Right cardiac atrium (tissue), 5 donors: ENCODE measurements around the gene G6PC1. TPM values are rescaled to one million over a fixed set of nuclear protein-coding genes. Genes with fewer than 3 reads are reported as not detected.
"Not testable (repeated sequence)": the region's sequence is repeated elsewhere in the genome, so short reads cannot be mapped to it uniquely, and the experiment has no call there.

ENCODE experiments used
- ATAC-seq, 2 donors: fragments of 200-7000 bp; cut with Tn5 transposase; one replicate each; pipeline versions ENCODE4 v1.8.0 to v1.9.1; 2020; ENCODE audit warnings: moderate library complexity in 2 of 2, mild to moderate bottlenecking in 1 of 2
- DNase-seq, 3 donors: peaks; one replicate each; pipeline ENCODE4 v3.0.0-alpha.2; 2020
- H3K27ac ChIP-seq: one replicate; pipeline ENCODE4 v1.5.1; 2013; ENCODE audit warnings: mild to moderate bottlenecking, low read length, control low read depth, moderate library complexity
- H3K27me3 ChIP-seq: one replicate; pipeline ENCODE4 v1.6.1; 2013; ENCODE audit not compliant: control insufficient read depth, insufficient read depth
- H3K4me1 ChIP-seq: one replicate; pipeline ENCODE4 v1.6.1; 2013; ENCODE audit warnings: low read length; ENCODE audit not compliant: control insufficient read depth, insufficient read depth
- H3K4me3 ChIP-seq: one replicate; pipeline ENCODE4 v1.5.1; 2013; ENCODE audit warnings: low read length, control low read depth
- H3K9me3 ChIP-seq: one replicate; pipeline ENCODE4 v1.6.1; 2013; ENCODE audit warnings: low read length; ENCODE audit not compliant: control insufficient read depth
- WGBS: extraction: QIAGEN DNeasy Blood & Tissue Kit; methylation state at CpG from one replicate; pipeline ENCODE4 v1.1.7; 2013; 5-methylcytosine and 5-hydroxymethylcytosine counted together
- intact Hi-C, 4 donors: fragments of 100-400 bp; cut with DNase I; formaldehyde crosslinking; loops; one replicate each; pipeline versions ENCODE4 v1.11.0 to v1.14.0; 2022 to 2023
- long read RNA-seq, 4 donors: library from polyadenylated mRNA; unstranded; transcript quantifications; one replicate each; pipeline ENCODE4 v2.0.0, GENCODE V29; 2020 to 2021
- polyA plus RNA-seq: library from polyadenylated mRNA; stranded (reverse); fragments of 200-250 nt; gene quantifications from one replicate; pipeline ENCODE4 v1.2.3, GENCODE V29; 2013
- total RNA-seq, 4 donors: library from RNA; stranded (reverse); fragmentation: NEBNext Ultra II Directional; extraction: Animal tissue kit (Norgen Biotek cat#: 25700); gene quantifications; one replicate each; pipeline ENCODE4 v1.2.1, GENCODE V29; 2021
- donor health status: healthy with polysubstance abuse.
- donor health status: DM: no; HTN: yes; CAD: no.
- donor health status: DM: no; HTN: no; CAD: no.
- donor health status: DM: no; HTN: yes; CAD: no; lungs with severe emphysema.
- donor health status: DM: yes; HTN: yes; CAD: no.

Gene G6PC1
- total RNA-seq (not detected), polyA plus RNA-seq (not detected)
- long read RNA-seq, donor 1 = 0 reads
- long read RNA-seq, donor 2 = 0 reads
- long read RNA-seq, donor 3 = 0 reads
- long read RNA-seq, donor 4 = 0 reads

DNA sequence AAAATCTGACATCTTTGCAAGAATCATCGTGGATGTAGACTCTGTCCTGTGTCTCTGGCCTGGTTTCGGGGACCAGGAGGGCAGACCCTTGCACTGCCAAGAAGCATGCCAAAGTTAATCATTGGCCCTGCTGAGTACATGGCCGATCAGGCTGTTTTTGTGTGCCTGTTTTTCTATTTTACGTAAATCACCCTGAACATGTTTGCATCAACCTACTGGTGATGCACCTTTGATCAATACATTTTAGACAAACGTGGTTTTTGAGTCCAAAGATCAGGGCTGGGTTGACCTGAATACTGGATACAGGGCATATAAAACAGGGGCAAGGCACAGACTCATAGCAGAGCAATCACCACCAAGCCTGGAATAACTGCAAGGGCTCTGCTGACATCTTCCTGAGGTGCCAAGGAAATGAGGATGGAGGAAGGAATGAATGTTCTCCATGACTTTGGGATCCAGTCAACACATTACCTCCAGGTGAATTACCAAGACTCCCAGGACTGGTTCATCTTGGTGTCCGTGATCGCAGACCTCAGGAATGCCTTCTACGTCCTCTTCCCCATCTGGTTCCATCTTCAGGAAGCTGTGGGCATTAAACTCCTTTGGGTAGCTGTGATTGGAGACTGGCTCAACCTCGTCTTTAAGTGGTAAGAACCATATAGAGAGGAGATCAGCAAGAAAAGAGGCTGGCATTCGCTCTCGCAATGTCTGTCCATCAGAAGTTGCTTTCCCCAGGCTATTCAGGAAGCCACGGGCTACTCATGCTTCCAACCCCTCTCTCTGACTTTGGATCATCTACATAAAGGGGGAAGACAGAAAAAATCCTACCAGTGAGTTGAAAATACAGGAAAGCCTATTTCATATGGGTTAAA, at the start of gene G6PC1:
Gene G6PC1, plus strand, starts transcription at position 340 of the 872 bp plus-strand sequence. Its CDS starts 78 bp downstream, at position 418.
- WGBS = 85% methylated on average over 12 of the region's 12 CpGs
- DNase-seq (no peak), ATAC-seq (no peak)
- Histone ChIP-seq H3K9me3 (no peaks in the 10 kb centered on the region), H3K27me3 (no peaks in the 10 kb centered on the region), H3K27ac (no peak within 1 kb of the TSS), H3K4me1 (no peaks in the 10 kb centered on the region), H3K4me3 (no peak within 1 kb of the TSS)
- intact Hi-C loops = no loop called here

DNA sequence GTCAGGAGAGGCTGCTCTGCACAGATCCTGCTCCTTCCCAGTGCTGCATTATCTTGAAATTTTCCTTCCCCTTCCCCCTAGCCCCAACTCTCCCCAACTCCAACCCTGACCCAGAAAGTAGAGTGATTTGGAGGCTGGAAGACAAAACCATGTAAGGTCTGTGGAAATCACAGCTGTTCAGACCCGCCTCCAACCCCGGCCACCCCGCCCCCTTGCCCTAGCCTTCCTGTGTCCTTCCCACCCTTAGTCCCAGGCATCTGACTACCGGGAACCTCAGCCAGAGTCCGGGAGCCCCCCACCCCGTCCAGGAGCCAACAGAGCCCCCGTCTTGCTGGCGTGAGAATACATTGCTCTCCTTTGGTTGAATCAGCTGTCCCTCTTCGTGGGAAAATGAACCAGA, 49.6 kb upstream of the G6PC1 start, which contains the start of gene AOC3:
Gene AOC3, plus strand, starts transcription at position 246 of the 400 bp plus-strand sequence. Its CDS starts 145 bp downstream, at position 391.
- Histone ChIP-seq H3K4me1 (peaks cover 2% of the 10 kb centered on the region), H3K4me3 (peak within 1 kb of the TSS; percentile 37), H3K27ac (peak within 1 kb of the TSS; percentile 40), H3K27me3 (no peaks in the 10 kb centered on the region), H3K9me3 (no peaks in the 10 kb centered on the region)
- ATAC-seq = peak; percentile 52 to 58
- WGBS = 40% methylated on average over 9 of the region's 9 CpGs
- intact Hi-C loops = no loop called here
- DNase-seq = peak; percentile 69 to 87 (median 85)

DNA sequence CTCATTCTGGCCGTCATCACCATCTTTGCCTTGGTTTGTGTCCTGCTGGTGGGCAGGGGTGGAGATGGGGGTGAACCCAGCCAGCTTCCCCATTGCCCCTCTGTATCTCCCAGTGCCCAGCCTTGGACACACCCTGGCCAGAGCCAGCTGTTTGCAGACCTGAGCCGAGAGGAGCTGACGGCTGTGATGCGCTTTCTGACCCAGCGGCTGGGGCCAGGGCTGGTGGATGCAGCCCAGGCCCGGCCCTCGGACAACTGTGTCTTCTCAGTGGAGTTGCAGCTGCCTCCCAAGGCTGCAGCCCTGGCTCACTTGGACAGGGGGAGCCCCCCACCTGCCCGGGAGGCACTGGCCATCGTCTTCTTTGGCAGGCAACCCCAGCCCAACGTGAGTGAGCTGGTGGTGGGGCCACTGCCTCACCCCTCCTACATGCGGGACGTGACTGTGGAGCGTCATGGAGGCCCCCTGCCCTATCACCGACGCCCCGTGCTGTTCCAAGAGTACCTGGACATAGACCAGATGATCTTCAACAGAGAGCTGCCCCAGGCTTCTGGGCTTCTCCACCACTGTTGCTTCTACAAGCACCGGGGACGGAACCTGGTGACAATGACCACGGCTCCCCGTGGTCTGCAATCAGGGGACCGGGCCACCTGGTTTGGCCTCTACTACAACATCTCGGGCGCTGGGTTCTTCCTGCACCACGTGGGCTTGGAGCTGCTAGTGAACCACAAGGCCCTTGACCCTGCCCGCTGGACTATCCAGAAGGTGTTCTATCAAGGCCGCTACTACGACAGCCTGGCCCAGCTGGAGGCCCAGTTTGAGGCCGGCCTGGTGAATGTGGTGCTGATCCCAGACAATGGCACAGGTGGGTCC, 49.0 kb upstream of the G6PC1 start:
- H3K4me3 ChIP-seq = peak overlapping the region; percentile 37
- ATAC-seq, H3K4me1 ChIP-seq: not testable (repeated sequence)

DNA sequence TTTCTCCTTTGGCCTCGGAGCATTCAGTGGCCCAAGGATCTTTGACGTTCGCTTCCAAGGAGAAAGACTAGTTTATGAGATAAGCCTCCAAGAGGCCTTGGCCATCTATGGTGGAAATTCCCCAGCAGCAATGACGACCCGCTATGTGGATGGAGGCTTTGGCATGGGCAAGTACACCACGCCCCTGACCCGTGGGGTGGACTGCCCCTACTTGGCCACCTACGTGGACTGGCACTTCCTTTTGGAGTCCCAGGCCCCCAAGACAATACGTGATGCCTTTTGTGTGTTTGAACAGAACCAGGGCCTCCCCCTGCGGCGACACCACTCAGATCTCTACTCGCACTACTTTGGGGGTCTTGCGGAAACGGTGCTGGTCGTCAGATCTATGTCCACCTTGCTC, 48.2 kb upstream of the G6PC1 start:
- Histone ChIP-seq H3K27ac (peak overlapping the region; percentile 60), H3K4me1 (peaks cover 2% of the 10 kb centered on the region), H3K4me3 (peak overlapping the region; percentile 2), H3K27me3 (no peaks in the 10 kb centered on the region), H3K9me3 (no peaks in the 10 kb centered on the region)
- intact Hi-C loops = no loop called here
- no peak for ATAC-seq
- WGBS = 83% methylated on average over 15 of the region's 15 CpGs
- no peak for DNase-seq

More for the DNA sequence above, 49.0 kb upstream of the G6PC1 start:
- DNase-seq, H3K27me3 ChIP-seq, H3K9me3 ChIP-seq, intact Hi-C loops: not testable (repeated sequence)
- peak overlapping the region; percentile 40 for H3K27ac ChIP-seq
- WGBS = 76% methylated on average over 23 of the region's 28 CpGs

DNA sequence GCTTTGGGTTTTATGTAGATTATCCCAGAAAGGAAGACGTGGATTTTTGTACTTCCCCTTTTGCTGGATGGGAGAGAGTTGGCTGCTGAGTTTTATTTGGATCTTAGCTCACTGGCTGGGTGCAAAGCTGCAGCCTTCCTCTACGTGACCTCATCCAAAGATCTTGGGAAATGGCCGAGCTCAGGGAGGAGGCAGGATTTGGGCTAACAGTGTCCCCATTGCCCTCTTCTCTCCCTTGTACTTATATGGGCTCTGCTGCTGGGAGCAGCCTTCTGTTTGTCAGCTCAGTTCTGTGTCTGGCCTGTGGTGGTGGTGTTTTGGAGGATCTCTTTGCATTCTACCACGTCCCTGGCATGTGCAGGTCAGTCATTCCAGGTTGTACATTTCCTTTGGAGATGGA, 47.6 kb upstream of the G6PC1 start:
- Histone ChIP-seq H3K9me3 (no peaks in the 10 kb centered on the region), H3K27ac (peak overlapping the region; percentile 60), H3K4me1 (peaks cover 2% of the 10 kb centered on the region), H3K27me3 (no peaks in the 10 kb centered on the region), H3K4me3 (peak overlapping the region; percentile 2)
- WGBS = 46% methylated on average over 4 of the region's 4 CpGs
- DNase-seq = peak in 1 of 3 donors; percentile 69
- peak; percentile 59 to 73 for ATAC-seq
- intact Hi-C loops = no loop called here

DNA sequence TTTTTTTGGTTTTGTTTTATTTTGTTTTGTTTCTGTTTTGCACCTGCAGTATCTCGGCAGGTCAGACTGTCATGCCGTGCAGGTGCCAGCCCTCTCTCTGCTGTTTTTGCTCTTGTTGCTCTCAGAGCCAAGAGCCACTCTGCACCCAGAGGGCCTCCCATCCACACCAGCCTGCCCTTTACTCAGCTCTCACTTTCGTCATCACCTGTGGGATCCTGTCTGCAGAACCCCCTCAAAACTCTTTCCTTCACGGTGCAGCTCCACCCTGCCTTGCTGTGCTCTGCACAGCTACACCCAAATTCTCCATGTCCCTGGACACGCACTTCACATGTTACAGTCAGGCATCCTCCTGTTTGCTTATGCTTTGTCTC, 47.0 kb upstream of the G6PC1 start:
- no peak for ATAC-seq
- Histone ChIP-seq H3K27ac (peak overlapping the region; percentile 23), H3K27me3 (no peaks in the 10 kb centered on the region), H3K9me3 (no peaks in the 10 kb centered on the region), H3K4me3 (peak overlapping the region; percentile 2), H3K4me1 (peaks cover 2% of the 10 kb centered on the region)
- DNase-seq = no peak
- WGBS = 66% methylated on average over 5 of the region's 5 CpGs
- intact Hi-C loops = no loop called here

DNA sequence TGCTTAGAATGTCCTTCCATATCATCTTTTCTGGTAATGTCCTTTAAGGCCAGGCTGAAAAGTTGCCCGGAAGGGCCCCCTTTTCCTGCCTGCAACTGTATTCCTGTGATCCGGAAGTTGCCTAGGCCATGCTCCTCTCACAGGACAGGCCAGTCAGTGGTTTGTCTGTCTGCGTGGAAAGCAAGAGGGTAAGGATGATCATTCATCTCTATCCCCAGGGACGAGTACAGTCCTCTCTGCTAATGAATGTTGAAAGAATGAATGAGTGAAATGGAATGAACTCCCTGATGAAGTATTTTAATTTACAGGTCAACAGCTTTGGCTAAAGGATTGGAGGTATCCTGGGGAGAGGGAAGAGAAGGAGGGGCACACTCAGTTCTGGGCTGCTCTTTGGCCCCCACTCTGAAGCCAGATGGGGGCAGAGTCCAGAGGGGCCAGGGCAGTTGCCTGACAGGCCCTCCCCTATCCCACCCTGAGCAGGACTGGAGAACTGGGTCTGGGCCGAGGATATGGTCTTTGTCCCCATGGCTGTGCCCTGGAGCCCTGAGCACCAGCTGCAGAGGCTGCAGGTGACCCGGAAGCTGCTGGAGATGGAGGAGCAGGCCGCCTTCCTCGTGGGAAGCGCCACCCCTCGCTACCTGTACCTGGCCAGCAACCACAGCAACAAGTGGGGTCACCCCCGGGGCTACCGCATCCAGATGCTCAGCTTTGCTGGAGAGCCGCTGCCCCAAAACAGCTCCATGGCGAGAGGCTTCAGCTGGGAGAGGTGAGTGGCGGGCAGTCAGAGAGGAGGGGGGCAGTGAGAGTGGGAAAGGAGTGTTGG, 46.4 kb upstream of the G6PC1 start:
- Histone ChIP-seq H3K9me3 (no peaks in the 10 kb centered on the region), H3K27me3 (no peaks in the 10 kb centered on the region), H3K27ac (peak overlapping the region; percentile 23), H3K4me1 (peaks cover 2% of the 10 kb centered on the region), H3K4me3 (peak overlapping the region; percentile 2)
- WGBS = 80% methylated on average over 15 of the region's 15 CpGs
- DNase-seq (no peak), ATAC-seq (no peak)
- intact Hi-C loops = no loop called here

DNA sequence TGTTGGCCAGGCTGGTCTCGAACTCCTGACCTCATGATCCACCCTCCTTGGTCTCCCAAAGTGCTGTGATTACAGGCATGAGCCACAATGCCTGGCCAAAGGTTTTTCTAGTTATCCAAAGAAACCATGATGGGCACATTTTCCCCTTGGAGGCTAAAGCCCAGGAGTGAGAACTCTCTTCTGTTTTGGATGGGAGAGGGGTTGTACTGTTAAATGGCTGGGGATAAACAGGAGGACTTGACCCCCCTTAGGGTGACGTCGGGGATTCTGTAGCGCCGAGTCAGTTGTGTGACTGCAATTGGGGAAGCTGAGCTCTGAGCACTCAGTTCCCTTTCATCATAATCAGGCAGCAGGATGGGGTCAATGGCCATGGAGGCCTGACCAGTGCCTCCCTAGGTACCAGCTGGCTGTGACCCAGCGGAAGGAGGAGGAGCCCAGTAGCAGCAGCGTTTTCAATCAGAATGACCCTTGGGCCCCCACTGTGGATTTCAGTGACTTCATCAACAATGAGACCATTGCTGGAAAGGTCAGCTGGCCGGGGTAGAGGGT, 45.5 kb upstream of the G6PC1 start:
- Histone ChIP-seq H3K4me3 (no peak overlapping the region), H3K27me3 (no peaks in the 10 kb centered on the region), H3K27ac (no peak overlapping the region), H3K4me1 (peaks cover under 1% of the 10 kb centered on the region), H3K9me3 (no peaks in the 10 kb centered on the region)
- DNase-seq = no peak
- 79% methylated on average over 8 of the region's 8 CpGs for WGBS
- intact Hi-C loops = no loop called here
- no peak for ATAC-seq

DNA sequence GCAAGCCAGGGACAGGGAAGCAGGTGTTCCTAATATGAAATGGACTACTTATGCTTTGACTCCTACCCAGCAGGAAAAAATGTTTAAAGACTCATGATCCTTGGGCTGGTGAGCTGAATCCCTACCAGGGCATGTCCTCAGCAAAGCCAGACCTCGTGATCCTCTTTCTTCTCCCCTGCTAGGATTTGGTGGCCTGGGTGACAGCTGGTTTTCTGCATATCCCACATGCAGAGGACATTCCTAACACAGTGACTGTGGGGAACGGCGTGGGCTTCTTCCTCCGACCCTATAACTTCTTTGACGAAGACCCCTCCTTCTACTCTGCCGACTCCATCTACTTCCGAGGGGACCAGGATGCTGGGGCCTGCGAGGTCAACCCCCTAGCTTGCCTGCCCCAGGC, 44.5 kb upstream of the G6PC1 start:
- ATAC-seq, intact Hi-C loops, H3K27me3 ChIP-seq, H3K27ac ChIP-seq, H3K9me3 ChIP-seq, H3K4me1 ChIP-seq, DNase-seq, H3K4me3 ChIP-seq: not testable (repeated sequence)
- WGBS = 73% methylated on average over 7 of the region's 8 CpGs

DNA sequence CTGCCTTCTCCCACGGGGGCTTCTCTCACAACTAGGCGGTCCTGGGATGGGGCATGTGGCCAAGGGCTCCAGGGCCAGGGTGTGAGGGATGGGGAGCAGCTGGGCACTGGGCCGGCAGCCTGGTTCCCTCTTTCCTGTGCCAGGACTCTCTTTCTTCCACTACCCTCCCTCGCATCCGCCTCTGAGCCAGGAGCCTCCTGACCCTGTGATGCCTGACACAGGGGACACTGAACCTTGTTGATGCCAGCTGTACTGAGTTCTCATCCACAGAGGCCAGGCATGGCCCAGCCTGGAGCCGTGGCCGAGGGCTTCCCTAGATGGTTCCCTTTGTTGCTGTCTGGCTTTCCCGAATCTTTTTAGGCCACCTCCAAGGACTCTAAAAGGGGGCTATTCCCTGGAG, 44.1 kb upstream of the G6PC1 start:
- WGBS = 60% methylated on average over 6 of the region's 8 CpGs
- H3K27me3 ChIP-seq, H3K9me3 ChIP-seq, H3K4me1 ChIP-seq, H3K27ac ChIP-seq, ATAC-seq, intact Hi-C loops, H3K4me3 ChIP-seq: not testable (repeated sequence)
- DNase-seq = peak in 1 of 3 donors; percentile 68
